LoVo (cell line): ENCODE results near the gene PTPN6.

Source experiments
- DNase-seq: peaks from one replicate; pipeline ENCODE4 v3.0.0-alpha.2; 2016; ENCODE audit warnings: low spot score

PTPN6 gene

GRCh38 chr12:6956021-6956727, 5.0 kb downstream of the PTPN6 start:
- DNase-seq, result no peak

GRCh38 chr12:6957151-6957701, 6.1 kb downstream of the PTPN6 start:
- no peak for DNase-seq

DNA sequence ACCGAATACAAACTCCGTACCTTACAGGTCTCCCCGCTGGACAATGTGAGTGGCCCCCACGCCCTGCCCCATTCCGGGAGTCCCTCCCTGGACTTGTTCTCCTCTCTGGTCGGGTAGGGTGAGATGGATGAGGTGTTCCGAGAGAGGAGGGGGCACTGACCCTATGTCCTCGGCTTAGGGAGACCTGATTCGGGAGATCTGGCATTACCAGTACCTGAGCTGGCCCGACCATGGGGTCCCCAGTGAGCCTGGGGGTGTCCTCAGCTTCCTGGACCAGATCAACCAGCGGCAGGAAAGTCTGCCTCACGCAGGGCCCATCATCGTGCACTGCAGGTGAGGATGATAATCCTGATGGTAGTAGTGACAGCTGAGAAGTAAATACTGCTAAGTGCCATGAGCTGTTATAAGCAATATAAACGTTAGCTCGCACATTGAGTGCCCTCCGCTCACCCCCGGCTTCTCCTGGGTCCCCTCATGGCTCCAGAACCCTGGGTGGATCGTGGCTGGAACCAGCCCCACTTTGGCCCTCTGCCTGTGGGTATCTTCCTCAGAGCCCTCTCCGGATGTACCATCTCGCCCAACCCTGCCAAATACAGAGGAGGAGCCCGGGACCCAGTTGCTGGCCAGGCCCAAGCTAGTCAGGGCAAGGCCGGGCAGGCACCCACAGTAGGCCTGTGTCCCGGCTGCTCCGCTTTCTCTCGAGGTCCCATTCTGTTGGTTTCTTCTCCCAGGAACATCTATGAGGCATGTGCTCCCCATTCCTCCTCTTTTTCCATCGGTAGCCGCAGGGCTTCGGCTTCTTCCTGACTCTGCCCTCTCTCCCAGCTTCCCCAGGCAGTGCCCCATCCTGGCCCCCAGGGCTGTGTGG, 6.8 kb downstream of the PTPN6 start:
- DNase-seq, result no peak

- no peak for DNase-seq
Observed at GRCh38 chr12:6958609-6959057, 7.5 kb downstream of the PTPN6 start.

GRCh38 chr12:6959058-6959804, 8.1 kb downstream of the PTPN6 start:
- no peak for DNase-seq

GRCh38 chr12:6959805-6960592, 8.8 kb downstream of the PTPN6 start:
- DNase-seq, result no peak

DNA sequence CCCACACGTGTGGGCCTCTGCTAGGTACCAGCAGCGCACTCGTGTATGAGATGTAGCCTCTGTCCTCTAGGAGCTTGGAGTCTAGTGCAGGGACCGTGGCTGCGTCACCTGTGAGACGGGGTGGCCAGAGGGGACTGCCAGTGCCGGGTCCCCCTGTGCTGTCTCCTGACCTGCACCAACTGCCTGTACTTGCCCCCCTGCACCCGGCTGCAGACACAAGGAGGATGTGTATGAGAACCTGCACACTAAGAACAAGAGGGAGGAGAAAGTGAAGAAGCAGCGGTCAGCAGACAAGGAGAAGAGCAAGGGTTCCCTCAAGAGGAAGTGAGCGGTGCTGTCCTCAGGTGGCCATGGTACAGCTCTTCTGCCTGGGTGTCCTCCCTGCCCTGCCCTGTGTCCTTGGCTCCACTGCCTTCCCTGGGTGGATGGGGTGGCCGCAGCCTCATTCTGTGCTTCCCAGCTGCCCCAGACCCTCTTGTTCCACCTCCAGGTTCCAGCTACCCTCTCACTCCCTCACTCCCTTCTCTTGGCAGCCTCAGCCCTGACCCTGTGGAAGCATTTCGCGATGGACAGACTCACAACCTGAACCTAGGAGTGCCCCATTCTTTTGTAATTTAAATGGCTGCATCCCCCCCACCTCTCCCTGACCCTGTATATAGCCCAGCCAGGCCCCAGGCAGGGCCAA, 9.6 kb downstream of the PTPN6 start:
- DNase-seq, result no peak

DNA sequence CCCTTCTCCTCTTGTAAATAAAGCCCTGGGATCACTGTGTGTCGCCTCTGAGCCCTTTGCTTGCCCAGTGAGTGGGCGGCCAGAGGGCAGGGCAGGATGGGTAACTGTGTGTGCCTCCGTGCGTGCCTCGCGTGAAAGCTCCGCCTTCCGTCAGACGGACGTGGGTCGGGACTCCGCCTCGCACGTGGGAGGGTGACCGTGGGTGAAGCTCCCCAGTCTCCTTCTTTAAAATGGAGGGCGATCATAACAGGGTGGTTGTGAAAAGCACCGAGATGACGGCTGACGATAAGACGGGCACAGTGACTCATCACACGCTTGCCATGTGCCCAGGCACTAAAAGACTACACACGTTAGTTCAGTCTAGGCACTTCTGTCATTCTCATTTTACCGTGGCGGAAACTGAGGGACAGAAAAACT, 10.1 kb downstream of the PTPN6 start:
- peak; percentile 83 for DNase-seq

- peak; percentile 86 for DNase-seq
Observed at GRCh38 chr12:6961695-6962284, 10.6 kb downstream of the PTPN6 start.

DNA sequence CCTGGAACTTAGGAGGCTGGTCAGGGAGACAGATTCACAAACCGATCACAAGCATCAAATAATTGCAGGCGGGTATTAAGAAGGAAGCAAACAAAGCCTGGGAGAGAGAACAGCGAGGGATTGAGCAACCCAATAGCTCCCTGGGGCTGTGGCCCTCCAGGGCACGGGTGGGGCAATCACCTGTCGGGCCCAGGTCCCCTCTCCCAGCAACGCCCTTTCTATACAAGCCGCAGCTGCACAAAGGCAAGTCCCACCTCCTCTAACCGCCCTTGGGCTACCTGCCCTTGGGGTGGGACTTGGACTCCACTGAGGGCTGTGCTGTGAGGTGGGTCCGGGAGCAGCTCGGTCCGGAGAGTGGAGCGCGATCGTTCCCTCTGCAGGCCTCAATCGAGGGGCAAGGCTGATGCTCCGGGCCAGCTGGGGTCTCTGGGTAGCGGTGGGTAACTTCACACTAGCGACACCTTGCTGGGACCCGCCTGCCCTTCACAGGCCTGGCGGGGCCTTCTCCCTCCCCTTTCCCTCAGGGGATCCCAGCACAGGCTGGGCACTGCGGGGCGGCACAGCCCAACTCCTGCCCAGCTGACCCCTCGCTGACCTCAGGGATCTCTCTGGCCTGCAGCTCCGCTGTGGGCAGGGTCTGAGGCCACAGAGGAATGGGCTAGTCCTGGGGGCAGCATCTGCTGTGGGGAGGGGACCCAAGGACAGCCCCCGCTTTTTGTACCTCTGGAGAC, 11.3 kb downstream of the PTPN6 start:
- DNase-seq, result peak; percentile 82

DNA sequence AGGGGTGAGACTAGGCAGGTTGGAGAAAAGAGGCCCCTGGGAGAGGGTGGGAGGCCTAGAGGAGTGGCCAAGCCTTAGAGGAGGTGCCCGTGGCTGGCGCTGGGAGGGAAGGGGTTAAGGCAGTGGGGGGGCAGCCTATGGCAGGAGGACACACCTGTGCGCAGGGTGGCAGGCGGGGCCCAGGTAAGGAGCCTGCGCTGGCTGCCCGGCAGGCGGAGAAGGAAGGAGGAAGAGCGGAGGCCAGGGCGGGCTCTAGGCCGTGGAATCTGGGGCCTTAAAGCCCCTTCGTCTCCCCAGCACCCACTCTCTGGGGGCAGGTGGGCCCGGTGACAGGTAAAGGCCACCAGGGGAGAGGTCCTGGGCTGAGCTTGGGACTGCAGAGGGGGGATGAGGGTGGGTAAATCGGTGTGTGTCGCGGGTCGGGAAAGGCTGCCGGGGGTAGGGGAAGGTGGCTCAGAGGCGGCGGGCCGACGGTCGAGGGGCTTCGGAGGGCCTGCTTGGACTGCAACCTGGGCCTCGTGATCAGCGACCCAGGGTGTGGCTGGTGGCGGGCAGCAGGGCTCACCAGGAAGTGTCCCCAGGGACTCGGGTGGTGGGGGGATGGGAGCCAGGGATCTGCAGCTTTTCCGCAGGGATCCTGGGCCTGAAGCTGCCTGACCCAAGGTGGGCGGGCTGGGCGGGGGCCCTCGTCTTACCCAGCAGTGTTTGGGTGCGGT, 12.0 kb downstream of the PTPN6 start:
- DNase-seq, result peak; percentile 95

- peak; percentile 41 for DNase-seq
Observed at GRCh38 chr12:6963791-6964413, 12.7 kb downstream of the PTPN6 start.

GRCh38 chr12:6964605-6965025, 13.5 kb downstream of the PTPN6 start:
- DNase-seq, result no peak

- peak; percentile 93 for DNase-seq
Observed at GRCh38 chr12:6965026-6965661, 14.0 kb downstream of the PTPN6 start.

GRCh38 chr12:6965714-6966113, 14.6 kb downstream of the PTPN6 start:
- no peak for DNase-seq

DNA sequence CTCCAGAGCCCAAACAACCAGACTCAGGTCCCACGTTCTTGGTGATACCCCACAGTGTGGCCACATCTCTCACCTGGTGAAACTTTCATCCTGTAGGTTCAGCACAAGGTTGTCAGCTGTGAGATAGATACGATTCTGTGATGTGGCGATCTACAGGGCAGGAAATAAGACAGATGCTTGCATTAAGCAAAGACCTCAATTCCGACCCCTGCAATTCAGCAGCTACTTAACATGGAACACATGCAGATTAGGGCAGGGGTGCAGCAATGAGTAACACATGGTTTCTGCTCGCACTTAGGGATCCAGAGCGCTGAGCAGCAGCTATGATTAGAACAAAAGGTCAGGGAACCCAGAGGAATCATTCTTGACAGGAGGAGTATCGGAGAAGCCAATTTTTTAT, 15.2 kb downstream of the PTPN6 start:
- no peak for DNase-seq

DNA sequence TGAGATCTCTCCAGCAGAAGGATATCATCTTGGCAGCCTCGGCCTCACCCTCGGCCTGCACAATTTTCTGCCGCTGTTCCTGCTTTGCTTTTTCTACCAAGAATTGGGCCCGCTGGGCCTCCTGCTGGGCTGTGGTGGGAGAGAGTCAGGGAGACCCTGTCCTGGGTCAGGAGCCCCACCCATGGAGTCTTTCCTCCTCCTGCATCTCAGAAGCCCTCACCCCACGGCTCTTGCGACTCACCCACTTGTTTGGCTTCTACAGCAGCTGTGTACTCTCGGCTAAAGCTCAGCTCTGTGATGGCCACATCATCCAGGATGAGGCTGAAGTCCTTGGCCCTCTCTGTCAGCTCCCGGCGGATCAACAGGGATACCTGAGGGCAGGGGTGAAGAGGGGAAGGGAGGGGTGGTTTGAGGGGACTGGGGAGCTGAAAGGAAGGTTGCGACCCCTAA, 16.5 kb downstream of the PTPN6 start:
- DNase-seq, result no peak

DNA sequence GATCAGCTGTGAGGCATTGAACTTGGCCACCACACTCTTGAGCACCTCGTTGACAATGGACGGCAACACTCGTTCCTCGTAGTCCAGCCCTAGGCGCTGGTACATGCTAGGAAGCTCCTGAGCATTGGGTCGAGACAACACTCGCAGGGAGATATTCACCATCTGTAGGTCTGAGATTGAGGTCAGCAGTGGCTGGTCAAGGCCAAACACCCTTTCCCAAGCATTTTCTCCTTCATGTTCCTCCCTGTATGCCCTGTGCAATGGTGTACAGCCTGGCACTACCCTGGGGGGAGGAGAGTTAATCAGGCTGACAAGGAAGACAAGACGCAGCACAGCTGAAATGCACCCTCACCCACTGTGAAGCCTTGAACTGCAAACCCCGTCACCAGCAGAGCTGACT, 17.3 kb downstream of the PTPN6 start:
- no peak for DNase-seq
